Vagina (tissue), 2 donors: ENCODE results near the gene NPAS3. TPM values are rescaled to one million over a fixed set of nuclear protein-coding genes. Genes with fewer than 3 reads are reported as not detected.

Source experiments
- DNase-seq, 2 donors: peaks; one replicate each; pipeline ENCODE4 v3.0.0-alpha.2; 2017; ENCODE audit errors: extremely low spot score in 2 of 2
- H3K27ac ChIP-seq: fragments of 200-600 bp; sonication (generic); one replicate; pipeline ENCODE4 v1.5.1; 2019
- H3K27me3 ChIP-seq: fragments of 200-600 bp; sonication (generic); one replicate; pipeline ENCODE4 v1.5.1; 2019
- H3K36me3 ChIP-seq, 2 donors: fragments of 200-600 bp; sonication (generic); one replicate each; pipeline ENCODE4 v1.5.1; 2017 to 2019
- H3K4me1 ChIP-seq: fragments of 200-600 bp; sonication (generic); one replicate; pipeline ENCODE4 v1.5.1; 2019
- H3K4me3 ChIP-seq, 2 donors: fragments of 200-600 bp; sonication (generic); 1 replicate in 1 of 2; 2 replicates in 1 of 2; pipeline ENCODE4 v1.5.1; 2016 to 2019
- H3K9me3 ChIP-seq: fragments of 200-600 bp; sonication (generic); one replicate; pipeline ENCODE4 v1.5.1; 2019
- POLR2A ChIP-seq, 2 donors: fragments of 450-650 bp; IDR thresholded peaks; one replicate each; pipeline ENCODE4 v1.6.1; 2017; ENCODE audit warnings: antibody characterized with exemption in 2 of 2, mild to moderate bottlenecking in 2 of 2, moderate library complexity in 2 of 2
- POLR2AphosphoS5 ChIP-seq, 2 donors: sonication (generic); formaldehyde crosslinking; IDR thresholded peaks; one replicate each; pipeline ENCODE4 v1.9.0; 2017; ENCODE audit warnings: antibody characterized with exemption in 2 of 2, mild to moderate bottlenecking in 2 of 2, low read depth in 1 of 2; ENCODE audit not compliant: insufficient read depth in 1 of 2
- intact Hi-C: fragments of 100-400 bp; cut with DNase I; formaldehyde crosslinking; loops from one replicate; pipeline ENCODE4 v1.15.1; 2023
- total RNA-seq: library from RNA; depleted of rRNA; stranded (reverse); fragments of >200 nt; gene quantifications from one replicate; pipeline ENCODE4 v1.2.3, GENCODE V29; 2016
- TF ChIP-seq, protein P1 (sequence below), 3 experiments: fragments of 450-650 bp in 2 of 3; fragments of 200-600 bp in 1 of 3; sonication (generic) in 1 of 3; IDR thresholded peaks; one replicate each; pipeline ENCODE4 v1.5.1; 2017 to 2019; ENCODE audit warnings: antibody characterized with exemption in 3 of 3, mild to moderate bottlenecking in 2 of 3, moderate library complexity in 2 of 3

The NPAS3 gene
- total RNA-seq, 1 donor from 2014 or later, result 1.2 TPM

- intact Hi-C loops, result no loop called here
- H3K4me1 ChIP-seq, result no peaks in the 10 kb centered on the region
- TF ChIP-seq POLR2AphosphoS5 (IDR thresholded peaks at IDR 0.05; ENCODE audit: insufficient read depth in 1 of 2, low read depth in 1 of 2) (no peak), POLR2A (IDR thresholded peaks at IDR 0.05) (no peak)
- TF ChIP-seq, protein P1, sequence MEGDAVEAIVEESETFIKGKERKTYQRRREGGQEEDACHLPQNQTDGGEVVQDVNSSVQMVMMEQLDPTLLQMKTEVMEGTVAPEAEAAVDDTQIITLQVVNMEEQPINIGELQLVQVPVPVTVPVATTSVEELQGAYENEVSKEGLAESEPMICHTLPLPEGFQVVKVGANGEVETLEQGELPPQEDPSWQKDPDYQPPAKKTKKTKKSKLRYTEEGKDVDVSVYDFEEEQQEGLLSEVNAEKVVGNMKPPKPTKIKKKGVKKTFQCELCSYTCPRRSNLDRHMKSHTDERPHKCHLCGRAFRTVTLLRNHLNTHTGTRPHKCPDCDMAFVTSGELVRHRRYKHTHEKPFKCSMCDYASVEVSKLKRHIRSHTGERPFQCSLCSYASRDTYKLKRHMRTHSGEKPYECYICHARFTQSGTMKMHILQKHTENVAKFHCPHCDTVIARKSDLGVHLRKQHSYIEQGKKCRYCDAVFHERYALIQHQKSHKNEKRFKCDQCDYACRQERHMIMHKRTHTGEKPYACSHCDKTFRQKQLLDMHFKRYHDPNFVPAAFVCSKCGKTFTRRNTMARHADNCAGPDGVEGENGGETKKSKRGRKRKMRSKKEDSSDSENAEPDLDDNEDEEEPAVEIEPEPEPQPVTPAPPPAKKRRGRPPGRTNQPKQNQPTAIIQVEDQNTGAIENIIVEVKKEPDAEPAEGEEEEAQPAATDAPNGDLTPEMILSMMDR (IDR thresholded peaks at IDR 0.05), result no peak
- no peaks in the 10 kb centered on the region for H3K9me3 ChIP-seq
- no peak overlapping the region for H3K4me3 ChIP-seq
- no peaks in the 10 kb centered on the region for H3K27me3 ChIP-seq
- DNase-seq, result no peak
- H3K27ac ChIP-seq, result no peak overlapping the region
- no peaks in the 10 kb centered on the region for H3K36me3 ChIP-seq
Measured at GRCh38 chr14:32920696-32921276, 17.9 kb upstream of the NPAS3 start.

GRCh38 chr14:32925439-32925838 is 13.2 kb upstream of the NPAS3 start:
- TF ChIP-seq, protein P1 (IDR thresholded peaks at IDR 0.05), result no peak
- TF ChIP-seq POLR2AphosphoS5 (IDR thresholded peaks at IDR 0.05; ENCODE audit: insufficient read depth in 1 of 2, low read depth in 1 of 2) (no peak), POLR2A (IDR thresholded peaks at IDR 0.05) (no peak)
- H3K27me3 ChIP-seq, result no peaks in the 10 kb centered on the region
- H3K4me3 ChIP-seq, result no peak overlapping the region
- H3K36me3 ChIP-seq, result no peaks in the 10 kb centered on the region
- intact Hi-C loops, result no loop called here
- DNase-seq, result no peak
- H3K9me3 ChIP-seq, result no peaks in the 10 kb centered on the region
- H3K27ac ChIP-seq, result no peak overlapping the region
- no peaks in the 10 kb centered on the region for H3K4me1 ChIP-seq

- peak overlapping the region; percentile 43 to 52 for H3K4me3 ChIP-seq
- intact Hi-C loops, result no loop called here
- no peak for TF ChIP-seq POLR2A (IDR thresholded peaks at IDR 0.05)
- H3K4me1 ChIP-seq, result peaks cover 28% of the 10 kb centered on the region
- DNase-seq, result no peak
- H3K27me3 ChIP-seq, result peaks cover 5% of the 10 kb centered on the region
- H3K27ac ChIP-seq, result no peak overlapping the region
- no peaks in the 10 kb centered on the region for H3K36me3 ChIP-seq
- no peaks in the 10 kb centered on the region for H3K9me3 ChIP-seq
Measured at GRCh38 chr14:32932302-32932913, 6.3 kb upstream of the NPAS3 start.

- peaks cover 32% of the 10 kb centered on the region for H3K4me1 ChIP-seq
- no peaks in the 10 kb centered on the region for H3K36me3 ChIP-seq
- peaks cover 5% of the 10 kb centered on the region for H3K27me3 ChIP-seq
- intact Hi-C loops, result no loop called here
- peak overlapping the region; percentile 43 to 52 for H3K4me3 ChIP-seq
- no peaks in the 10 kb centered on the region for H3K9me3 ChIP-seq
- DNase-seq, result no peak
- H3K27ac ChIP-seq, result no peak overlapping the region
- TF ChIP-seq POLR2AphosphoS5 (IDR thresholded peaks at IDR 0.05; ENCODE audit: insufficient read depth in 1 of 2, low read depth in 1 of 2) (no peak), POLR2A (IDR thresholded peaks at IDR 0.05) (no peak)
- TF ChIP-seq, protein P1 (IDR thresholded peaks at IDR 0.05), result no peak
Measured at GRCh38 chr14:32932914-32933628, 5.6 kb upstream of the NPAS3 start.

DNA sequence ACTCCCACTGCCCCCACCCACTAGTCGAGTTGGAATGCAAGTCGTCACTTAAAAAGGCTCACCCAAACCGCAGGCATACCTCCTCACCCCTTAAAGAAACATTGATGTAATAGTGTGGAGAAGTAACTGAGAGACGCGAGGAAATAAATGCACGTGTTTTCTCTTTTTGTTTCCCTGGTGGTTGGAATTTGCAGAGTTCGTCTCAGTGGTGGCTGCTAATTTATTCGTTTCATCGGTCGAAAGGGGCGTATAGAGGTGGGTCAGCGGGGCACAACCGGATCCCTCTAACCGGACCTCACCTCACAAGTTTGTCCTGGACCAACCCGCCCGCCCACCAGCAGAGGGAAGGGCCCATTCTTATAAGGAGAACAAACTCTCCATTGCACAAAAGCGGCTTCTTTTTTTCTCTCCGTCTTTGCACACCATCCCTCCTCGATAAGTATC is 5.0 kb upstream of the NPAS3 start:
- no peak for DNase-seq
- no peak for TF ChIP-seq POLR2AphosphoS5 (IDR thresholded peaks at IDR 0.05; ENCODE audit: insufficient read depth in 1 of 2, low read depth in 1 of 2)
- TF ChIP-seq, protein P1 (IDR thresholded peaks at IDR 0.05), result no peak
- no peak for TF ChIP-seq POLR2A (IDR thresholded peaks at IDR 0.05)
- peaks cover 33% of the 10 kb centered on the region for H3K4me1 ChIP-seq
- peaks cover 5% of the 10 kb centered on the region for H3K27me3 ChIP-seq
- H3K4me3 ChIP-seq, result peak overlapping the region; percentile 43 to 52
- intact Hi-C loops, result no loop called here
- no peaks in the 10 kb centered on the region for H3K36me3 ChIP-seq
- H3K27ac ChIP-seq, result no peak overlapping the region
- no peaks in the 10 kb centered on the region for H3K9me3 ChIP-seq
